Dermis lymphatic vessel endothelial cell (primary cell): ENCODE data around the gene LRRIQ3. TPM values are rescaled to one million over a fixed set of nuclear protein-coding genes. Genes with fewer than 3 reads are reported as not detected.

Experiments
- total RNA-seq: library from RNA; depleted of rRNA; stranded (reverse); fragments of >200 nt; gene quantifications from 2 replicates; pipeline ENCODE4 v1.2.1, GENCODE V29; 2014

LRRIQ3 gene, protein sequence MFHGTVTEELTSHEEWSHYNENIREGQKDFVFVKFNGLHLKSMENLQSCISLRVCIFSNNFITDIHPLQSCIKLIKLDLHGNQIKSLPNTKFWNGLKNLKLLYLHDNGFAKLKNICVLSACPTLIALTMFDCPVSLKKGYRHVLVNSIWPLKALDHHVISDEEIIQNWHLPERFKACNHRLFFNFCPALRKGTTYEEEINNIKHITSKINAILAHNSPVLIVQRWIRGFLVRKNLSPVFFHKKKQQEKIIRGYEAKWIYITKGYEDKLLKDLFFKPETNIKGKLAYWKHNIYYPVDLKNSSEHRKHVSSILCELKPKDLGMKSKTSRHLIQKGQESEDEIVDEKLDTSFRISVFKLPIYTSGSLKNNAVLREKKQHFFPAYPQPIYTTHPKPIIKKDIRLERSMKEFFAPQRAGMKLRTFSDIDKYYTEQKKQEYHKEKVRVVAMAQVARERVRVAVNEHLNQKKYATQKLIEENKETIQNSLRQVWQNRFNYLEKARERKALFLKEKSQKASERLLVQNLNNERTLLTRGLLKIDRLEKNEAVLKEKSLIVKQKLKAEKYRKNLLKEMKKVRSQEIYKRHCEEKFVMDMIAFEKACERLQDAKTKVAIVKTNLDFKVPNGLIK
- total RNA-seq, result 0.34 and 0.65 TPM in 2 replicates

GRCh38 chr1:74197657-74198552, at the start of gene LRRIQ3, which contains the start of gene FPGT:
Gene LRRIQ3 (minus strand): TSS chr1:74198176. CDS start chr1:74183684, 14,492 bp downstream.
Gene FPGT (plus strand): TSS chr1:74198242. CDS start chr1:74198279, 37 bp downstream.

GRCh38 chr1:74235153-74235552, 37.2 kb upstream of the LRRIQ3 start, which contains the start of gene TNNI3K:
Gene TNNI3K (plus strand): TSS chr1:74235387. CDS start chr1:74235452, 65 bp downstream.

Other genes with a start within 250 kb of the LRRIQ3 start
- gene FPGT, start 66 bp upstream of the LRRIQ3 start, total RNA-seq, result 12.6 and 16.3 TPM in 2 replicates
- gene TNNI3K, start 37.2 kb upstream of the LRRIQ3 start, total RNA-seq, result 0.09 and 0.33 TPM in 2 replicates